Mesendoderm (in vitro differentiated cells): ENCODE measurements around the gene ATG2A.

Experiments
- DNase-seq: peaks from one replicate; pipeline ENCODE4 v3.0.0; 2013
- H2AK5ac ChIP-seq: 2 replicates; pipeline ENCODE4 v1.6.1; 2013; ENCODE audit warnings: low read length, inconsistent platforms
- H2BK120ac ChIP-seq: 2 replicates; pipeline ENCODE4 v1.6.1; 2013; ENCODE audit warnings: low read depth, mild to moderate bottlenecking, low read length, moderate library complexity, mixed read lengths
- H2BK15ac ChIP-seq: replicated peaks from 2 replicates; pipeline ENCODE4 v1.6.1; 2013; ENCODE audit warnings: low read depth, mild to moderate bottlenecking, moderate library complexity
- H2BK5ac ChIP-seq: 2 replicates; pipeline ENCODE4 v1.6.1; 2013; ENCODE audit warnings: low read length, inconsistent platforms
- H3K18ac ChIP-seq: 2 replicates; pipeline ENCODE4 v1.6.1; 2013; ENCODE audit warnings: mild to moderate bottlenecking, low read length, mixed read lengths
- H3K23ac ChIP-seq: one replicate; pipeline ENCODE4 v1.6.1; 2013; ENCODE audit warnings: low read length
- H3K27ac ChIP-seq: 2 replicates; pipeline ENCODE4 v1.5.1; 2013; ENCODE audit warnings: low read depth, mild to moderate bottlenecking, inconsistent platforms, low read length, moderate library complexity
- H3K27me3 ChIP-seq: 2 replicates; pipeline ENCODE4 v1.6.1; 2013; ENCODE audit warnings: low read length, control low read depth, mild to moderate bottlenecking, inconsistent platforms; ENCODE audit not compliant: insufficient read depth, poor library complexity
- H3K36me3 ChIP-seq: 2 replicates; pipeline ENCODE4 v1.6.1; 2013; ENCODE audit warnings: low read length, inconsistent platforms; ENCODE audit not compliant: control insufficient read depth, insufficient read depth
- H3K4ac ChIP-seq: one replicate; pipeline ENCODE4 v1.6.1; 2013; ENCODE audit warnings: low read depth, mild to moderate bottlenecking, low read length, moderate library complexity
- H3K4me1 ChIP-seq: 2 replicates; pipeline ENCODE4 v1.6.1; 2013; ENCODE audit warnings: low read depth, low read length, inconsistent platforms; ENCODE audit not compliant: control insufficient read depth
- H3K4me2 ChIP-seq: 2 replicates; pipeline ENCODE4 v1.6.1; 2013; ENCODE audit warnings: low read length
- H3K4me3 ChIP-seq: 2 replicates; pipeline ENCODE4 v1.5.1; 2013; ENCODE audit warnings: mild to moderate bottlenecking, low read length
- H3K56ac ChIP-seq: one replicate; pipeline ENCODE4 v1.6.1; 2013; ENCODE audit warnings: low read length
- H3K79me1 ChIP-seq: 2 replicates; pipeline ENCODE4 v1.6.1; 2013; ENCODE audit warnings: low read length, inconsistent platforms
- H3K79me2 ChIP-seq: 2 replicates; pipeline ENCODE4 v1.6.1; 2013; ENCODE audit warnings: mild to moderate bottlenecking, low read length; ENCODE audit not compliant: control insufficient read depth, insufficient read depth
- H3K9ac ChIP-seq: 2 replicates; pipeline ENCODE4 v1.6.1; 2013; ENCODE audit warnings: low read length, inconsistent platforms
- H4K5ac ChIP-seq: one replicate; pipeline ENCODE4 v1.6.1; 2013; ENCODE audit warnings: low read length
- H4K8ac ChIP-seq: one replicate; pipeline ENCODE4 v1.6.1; 2013; ENCODE audit warnings: low read depth, mild to moderate bottlenecking, control low read depth, low read length, moderate library complexity
- WGBS: extraction: QIAGEN DNeasy Blood & Tissue Kit; methylation state at CpG from one replicate; pipeline ENCODE4 v1.1.7; 2013; ENCODE audit warnings: low lambda C conversion rate, missing lambda C conversion rate; ENCODE audit not compliant: insufficient coverage; ENCODE audit errors: extremely low coverage; 5-methylcytosine and 5-hydroxymethylcytosine counted together

The ATG2A gene

DNA sequence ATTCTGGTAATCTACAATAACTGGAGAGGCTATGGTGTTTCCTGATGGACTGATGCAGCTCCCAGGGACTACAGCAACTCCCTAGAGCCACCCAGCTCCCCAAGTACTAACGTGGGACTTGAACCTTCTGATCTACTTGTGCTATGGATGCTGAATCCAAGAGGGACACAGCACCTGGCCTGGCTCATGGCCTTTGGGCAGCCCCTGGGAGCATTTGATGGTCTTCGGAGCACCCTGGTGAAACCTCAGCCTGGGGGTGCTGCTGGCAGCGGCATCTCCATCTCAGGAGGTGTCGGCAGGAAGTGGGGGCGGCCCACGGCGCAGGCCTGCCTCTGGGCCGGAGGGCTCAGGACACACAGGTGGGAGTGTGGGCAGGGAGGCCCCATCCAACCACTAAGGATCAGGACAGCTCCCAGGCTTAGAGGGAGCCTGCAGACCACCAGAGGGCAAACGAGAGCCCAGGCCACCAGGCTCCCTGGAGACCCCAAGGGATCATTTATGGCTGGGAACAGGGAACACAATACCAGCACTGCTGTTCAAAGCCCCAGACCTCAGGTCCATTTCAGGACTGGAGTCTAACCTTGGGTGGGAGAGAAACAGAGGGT lies 47.3 kb downstream of the ATG2A start:
- Histone ChIP-seq H3K4me1 (no peaks in the 10 kb centered on the region), H2BK120ac (no peak overlapping the region), H2BK15ac (no peak overlapping the region), H3K4ac (no peak overlapping the region), H3K4me2 (no peak overlapping the region), H3K27ac (no peak overlapping the region), H3K4me3 (no peak overlapping the region), H3K56ac (no peak overlapping the region), H4K8ac (no peak overlapping the region), H3K18ac (no peak overlapping the region), H3K36me3 (no peaks in the 10 kb centered on the region), H3K27me3 (no peaks in the 10 kb centered on the region), H4K5ac (no peak overlapping the region), H3K79me2 (no peaks in the 10 kb centered on the region), H3K23ac (no peak overlapping the region), H2AK5ac (no peak overlapping the region), H3K9ac (no peak overlapping the region), H3K79me1 (peaks cover 9% of the 10 kb centered on the region), H2BK5ac (no peak overlapping the region)
- peak; percentile 47 for DNase-seq
- WGBS, result no CpG with 5 or more reads among the region's 9 CpGs

DNA sequence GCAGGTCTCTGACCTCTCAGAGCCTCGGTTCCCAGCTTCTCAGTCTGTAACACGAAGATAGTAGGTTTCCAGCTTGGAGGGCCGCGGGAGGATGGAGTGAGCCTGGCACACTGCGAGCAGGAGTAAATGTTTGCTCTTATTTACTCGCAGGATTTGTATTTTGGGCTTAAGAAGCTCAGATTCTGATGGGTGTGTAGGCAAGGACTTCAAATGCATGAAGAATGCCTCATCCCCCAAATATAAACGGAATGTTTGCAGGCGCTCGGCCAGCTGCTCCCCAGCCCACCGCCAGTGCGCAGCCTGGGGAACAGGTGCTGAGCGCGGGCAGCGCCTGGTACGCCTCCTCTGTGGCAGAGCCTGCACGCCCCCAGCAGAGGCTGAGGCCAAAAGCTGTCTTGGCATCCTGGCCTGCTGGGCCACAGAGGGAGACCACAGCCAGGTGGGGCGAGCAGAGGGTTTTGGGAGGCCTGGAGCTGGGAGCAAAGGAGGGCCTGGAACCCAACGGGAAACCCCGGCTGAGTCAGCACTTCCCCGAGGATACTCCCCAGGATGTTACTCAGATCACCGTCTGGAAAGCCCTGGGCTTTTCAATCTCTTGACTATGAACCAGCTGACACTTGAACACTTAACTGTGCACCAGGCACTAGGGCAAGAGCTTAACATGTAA lies 48.0 kb downstream of the ATG2A start:
- no peak overlapping the region for H3K23ac ChIP-seq
- no peak overlapping the region for H4K8ac ChIP-seq
- WGBS, result no CpG with 5 or more reads among the region's 21 CpGs
- H2BK5ac ChIP-seq, result no peak overlapping the region
- H3K18ac ChIP-seq, result no peak overlapping the region
- no peak overlapping the region for H2AK5ac ChIP-seq
- no peak overlapping the region for H3K4me3 ChIP-seq
- H3K79me1 ChIP-seq, result peaks cover 9% of the 10 kb centered on the region
- no peak overlapping the region for H2BK120ac ChIP-seq
- no peak overlapping the region for H3K4me2 ChIP-seq
- no peak overlapping the region for H3K4ac ChIP-seq
- DNase-seq, result no peak
- H2BK15ac ChIP-seq, result no peak overlapping the region
- no peaks in the 10 kb centered on the region for H3K27me3 ChIP-seq
- H3K4me1 ChIP-seq, result no peaks in the 10 kb centered on the region
- no peak overlapping the region for H3K9ac ChIP-seq
- no peak overlapping the region for H3K56ac ChIP-seq
- H3K36me3 ChIP-seq, result no peaks in the 10 kb centered on the region
- no peak overlapping the region for H3K27ac ChIP-seq
- no peak overlapping the region for H4K5ac ChIP-seq
- no peaks in the 10 kb centered on the region for H3K79me2 ChIP-seq

DNA sequence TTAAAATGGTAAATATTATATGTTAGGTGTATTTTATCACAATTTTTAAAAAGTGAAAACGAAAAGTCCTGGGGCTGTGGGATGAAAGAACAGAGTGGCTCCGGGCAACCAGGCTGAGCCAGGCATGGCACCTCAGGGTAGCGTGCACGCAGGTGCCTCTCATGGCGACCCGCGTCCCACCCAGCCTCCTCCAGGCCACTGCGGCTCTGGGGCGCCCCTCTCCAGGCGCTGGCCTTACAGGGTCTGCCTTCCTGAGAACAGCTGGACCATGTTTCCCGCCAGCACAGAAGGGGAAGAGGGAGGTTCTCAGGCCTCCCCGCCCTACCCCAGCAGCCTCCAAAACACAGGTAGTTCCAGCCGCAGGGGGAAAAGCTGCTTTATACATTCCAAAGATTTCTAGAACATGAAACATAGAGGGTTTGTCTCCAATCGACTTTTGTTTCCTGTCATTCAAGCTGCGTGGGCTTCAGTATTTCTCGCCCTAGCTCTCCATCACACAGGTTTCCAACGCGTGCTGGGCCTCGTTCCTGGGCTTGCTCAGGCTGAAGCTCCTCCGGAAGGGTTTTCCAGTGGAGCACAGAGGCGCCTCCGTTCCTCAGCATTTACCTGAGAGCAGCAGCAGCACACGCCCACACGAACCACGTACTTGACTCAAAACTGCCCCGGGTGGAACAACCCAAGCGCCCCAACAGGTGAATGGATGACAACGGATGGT lies 49.1 kb downstream of the ATG2A start:
- no peak for DNase-seq
- Histone ChIP-seq H3K27me3 (no peaks in the 10 kb centered on the region), H3K36me3 (no peaks in the 10 kb centered on the region), H2BK15ac (no peak overlapping the region), H3K4me3 (no peak overlapping the region), H3K4me1 (no peaks in the 10 kb centered on the region), H2BK120ac (no peak overlapping the region), H3K4me2 (no peak overlapping the region), H4K5ac (no peak overlapping the region), H2BK5ac (no peak overlapping the region), H3K27ac (no peak overlapping the region), H3K18ac (no peak overlapping the region), H4K8ac (no peak overlapping the region), H3K79me1 (peaks cover 9% of the 10 kb centered on the region), H3K79me2 (no peaks in the 10 kb centered on the region), H3K56ac (no peak overlapping the region), H3K23ac (no peak overlapping the region), H2AK5ac (no peak overlapping the region), H3K4ac (no peak overlapping the region), H3K9ac (no peak overlapping the region)
- WGBS, result no CpG with 5 or more reads among the region's 28 CpGs

DNA sequence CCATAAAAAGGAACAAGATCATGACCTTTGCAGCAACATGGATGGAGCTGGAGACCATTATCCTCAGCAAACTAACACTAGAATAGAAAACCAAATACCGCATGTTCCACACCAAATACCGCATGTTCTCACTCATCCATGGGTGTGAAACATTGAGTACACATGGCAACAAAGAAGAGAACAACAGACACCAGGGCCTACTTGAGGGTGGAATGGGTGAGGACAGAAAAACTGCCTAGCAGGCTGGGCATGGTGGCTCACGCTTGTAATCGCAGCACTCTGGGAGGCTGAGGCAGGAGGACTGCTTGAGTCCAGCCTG lies 50.9 kb downstream of the ATG2A start:
- Histone ChIP-seq H3K4me2 (no peak overlapping the region), H2BK15ac (no peak overlapping the region), H3K27me3 (no peaks in the 10 kb centered on the region), H4K5ac (no peak overlapping the region), H2BK5ac (no peak overlapping the region), H3K9ac (no peak overlapping the region), H4K8ac (no peak overlapping the region), H3K4me3 (no peak overlapping the region), H3K79me2 (no peaks in the 10 kb centered on the region), H2BK120ac (no peak overlapping the region), H3K79me1 (peaks cover 9% of the 10 kb centered on the region), H3K4me1 (no peaks in the 10 kb centered on the region), H2AK5ac (no peak overlapping the region), H3K18ac (no peak overlapping the region), H3K4ac (no peak overlapping the region), H3K23ac (no peak overlapping the region), H3K56ac (no peak overlapping the region), H3K27ac (no peak overlapping the region), H3K36me3 (no peaks in the 10 kb centered on the region)
- no CpG with 5 or more reads among the region's 4 CpGs for WGBS
- no peak for DNase-seq

DNA sequence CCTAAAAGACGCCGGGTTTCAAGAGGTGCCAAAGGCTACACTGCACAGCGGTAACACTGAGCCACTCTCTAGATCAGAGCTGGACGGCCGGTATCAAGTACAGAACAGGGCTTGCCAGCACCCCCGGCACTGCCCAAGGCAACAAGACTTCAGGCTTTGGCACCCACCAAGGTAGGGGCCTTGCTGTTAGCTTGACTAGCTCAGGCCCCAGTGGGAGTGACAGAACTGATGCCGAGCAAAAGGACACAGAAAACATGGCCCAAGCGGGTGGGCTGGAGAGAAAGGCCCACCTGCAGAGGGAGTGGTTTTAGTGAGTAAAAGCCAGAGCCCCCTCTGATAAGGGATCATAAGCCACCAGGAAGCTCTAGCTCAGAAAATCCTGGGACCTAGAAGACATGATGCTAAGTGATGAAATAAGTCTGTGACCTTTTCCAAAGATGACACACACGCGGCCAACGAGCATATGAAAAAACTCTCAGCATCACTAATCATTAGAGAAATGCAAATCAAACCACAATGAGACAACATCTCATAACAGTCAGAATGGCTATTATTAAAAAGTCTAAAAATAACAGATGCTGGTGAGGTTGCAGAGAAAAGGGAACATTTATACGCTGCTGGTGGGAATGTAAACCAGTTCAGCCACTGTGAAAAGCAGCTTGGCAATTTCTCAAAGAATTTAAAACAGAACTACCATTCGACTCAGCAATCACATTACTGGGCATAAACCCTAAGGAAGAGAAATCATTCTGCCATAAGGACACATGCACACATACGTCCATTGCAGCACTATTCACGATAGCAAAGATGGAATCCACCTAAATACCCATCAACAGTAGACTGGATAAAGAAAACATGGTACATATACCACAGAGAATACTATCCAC lies 51.5 kb downstream of the ATG2A start:
- Histone ChIP-seq H3K4me3 (no peak overlapping the region), H2AK5ac (no peak overlapping the region), H3K79me2 (no peaks in the 10 kb centered on the region), H3K36me3 (no peaks in the 10 kb centered on the region), H3K4me2 (no peak overlapping the region), H3K27ac (no peak overlapping the region), H2BK15ac (no peak overlapping the region), H2BK5ac (no peak overlapping the region), H3K56ac (no peak overlapping the region), H3K27me3 (no peaks in the 10 kb centered on the region), H3K4me1 (no peaks in the 10 kb centered on the region), H3K4ac (no peak overlapping the region), H3K23ac (peak overlapping the region; percentile 45), H3K79me1 (peaks cover 9% of the 10 kb centered on the region), H3K18ac (no peak overlapping the region), H4K8ac (no peak overlapping the region), H4K5ac (no peak overlapping the region), H2BK120ac (no peak overlapping the region), H3K9ac (no peak overlapping the region)
- DNase-seq, result no peak
- no CpG with 5 or more reads among the region's 15 CpGs for WGBS
